PC-3 (cell line): Measurements from ENCODE around the gene INPP5D.

Experiments
- CTCF ChIP-seq: fragments of 300-600 bp; sonication (generic); conservative IDR thresholded peaks from 2 replicates; pipeline ENCODE4 v1.5.1; 2017; ENCODE audit warnings: antibody characterized with exemption, low read depth, mild to moderate bottlenecking, low read length
- EZH2 ChIP-seq: fragments of 300-600 bp; sonication (generic); IDR thresholded peaks from one replicate; pipeline ENCODE4 v1.6.1; 2017; ENCODE audit warnings: antibody characterized with exemption, mild to moderate bottlenecking, low read length; ENCODE audit not compliant: unreplicated experiment

GRCh38 chr2:233047667-233048066 lies 12.5 kb upstream of the INPP5D start:
- TF ChIP-seq CTCF (no peak), EZH2 (no peak)
